ENCODE data around the gene TMEM119. TPM values are rescaled to one million over a fixed set of nuclear protein-coding genes. Genes with fewer than 3 reads are reported as not detected.
"Not testable (repeated sequence)": the region's sequence is repeated elsewhere in the genome, so short reads cannot be mapped to it uniquely, and the experiment has no call there.

TMEM119 gene
- total RNA-seq, 2 donors from 2014 or later, result 3.0 to 4.3 TPM

DNA sequence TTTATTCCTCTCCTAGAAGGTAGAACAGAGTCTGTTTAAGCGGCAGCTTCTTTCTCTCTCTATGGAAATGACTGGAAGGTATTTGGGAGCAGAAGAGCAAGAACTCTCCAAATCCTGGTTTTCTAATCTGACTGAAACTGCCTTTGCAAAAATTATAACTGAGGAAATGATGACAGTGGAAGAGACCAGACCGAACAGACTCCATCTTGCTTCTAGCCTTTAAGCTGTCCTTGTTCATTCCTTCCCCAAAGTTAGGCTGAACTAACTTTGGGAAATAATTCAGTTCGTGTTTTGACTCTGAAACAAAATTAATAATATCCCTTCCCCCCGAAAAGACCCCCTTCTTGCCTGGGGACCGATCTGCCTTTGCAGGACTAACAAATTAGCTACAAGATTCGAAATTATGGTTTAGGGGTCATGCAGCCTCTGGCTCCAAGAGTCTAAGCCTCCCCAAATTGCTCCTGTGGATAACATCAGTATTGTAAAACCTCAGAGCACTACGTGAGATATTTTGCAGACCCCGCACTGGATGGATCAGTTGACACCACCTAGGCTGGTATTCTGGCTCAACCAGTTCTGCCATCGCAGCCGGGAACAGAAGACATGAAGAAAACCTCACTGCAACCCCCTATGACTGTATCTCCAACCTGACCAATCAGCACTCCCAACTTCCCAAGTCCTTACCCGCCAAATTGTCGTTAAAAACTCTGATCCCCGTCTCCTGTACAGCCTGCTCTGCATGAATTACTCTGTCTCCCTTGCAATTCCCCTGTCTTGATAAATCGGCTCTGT, 21.7 kb upstream of the TMEM119 start:
- intact Hi-C loops (cut with DNase I), result loop anchor here in 1 of 2 donors (5.0 kb wide), 1 partner anchor 52 kb away; no protein-coding TSS in a partner anchor
- ATAC-seq, result no peak
- DNase-seq, result no peak

DNA sequence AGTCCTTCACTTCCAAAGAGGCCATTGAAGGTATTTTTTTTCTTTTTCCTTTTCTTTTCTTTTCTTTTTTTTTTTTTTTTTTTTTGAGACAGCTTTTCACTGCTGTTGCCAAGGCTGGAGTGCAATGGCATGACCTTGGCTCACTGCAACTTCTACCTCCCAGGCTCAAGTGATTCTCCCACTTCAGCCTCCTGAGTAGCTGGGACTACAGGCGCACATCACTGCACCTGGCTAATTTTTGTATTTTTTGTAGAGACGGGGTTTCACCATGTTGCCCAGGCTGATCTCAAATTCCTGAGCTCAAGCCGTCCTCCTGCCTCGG, 21.0 kb upstream of the TMEM119 start:
- not testable (repeated sequence) for ATAC-seq, DNase-seq

DNA sequence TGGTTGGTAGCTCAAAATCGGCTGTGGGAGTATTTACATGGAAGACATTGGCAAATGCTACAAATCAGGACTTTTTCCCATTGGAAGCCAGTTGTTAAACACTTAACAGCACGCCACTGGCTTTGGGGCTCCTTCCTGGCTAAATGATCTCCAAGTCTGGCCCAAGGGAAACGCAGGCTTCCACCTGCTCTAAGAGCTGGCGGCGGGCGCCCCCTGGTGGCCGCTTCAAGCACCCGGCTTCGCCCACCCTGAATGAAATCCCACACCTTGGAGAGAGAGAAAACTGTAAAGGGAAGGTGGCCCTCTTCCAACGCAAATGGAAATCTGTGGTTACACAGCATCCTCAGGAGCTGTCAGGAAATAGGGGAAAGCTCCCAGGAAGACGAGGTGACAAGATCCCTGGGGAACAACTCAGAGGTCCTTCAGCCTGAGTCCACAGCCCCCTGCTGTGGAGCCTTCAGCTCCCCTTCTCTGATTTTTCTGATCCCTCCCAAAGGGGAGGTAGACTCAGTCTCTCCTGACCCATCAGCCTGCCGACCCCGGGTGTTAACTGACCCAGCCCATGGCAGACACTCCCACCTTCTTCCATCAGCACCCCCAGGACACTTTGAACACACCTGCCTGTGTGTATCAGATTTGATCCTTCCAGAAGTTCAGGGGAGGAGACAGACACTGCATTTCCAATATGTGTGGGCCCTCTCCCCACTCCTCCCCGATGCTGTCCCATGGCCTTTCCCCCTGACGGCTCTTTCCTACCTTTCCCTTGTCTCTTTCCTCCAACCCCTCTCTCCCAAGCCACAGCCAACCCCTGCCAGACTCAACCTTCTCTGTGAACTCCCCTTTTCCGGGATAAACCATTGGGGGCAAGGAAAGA, 20.4 kb upstream of the TMEM119 start:
- DNase-seq, result peak; percentile 84
- intact Hi-C loops (cut with DNase I), result loop anchor here (1.0 to 5.0 kb wide), 2 partner anchors 51 to 55 kb away; no protein-coding TSS in a partner anchor
- ATAC-seq, result peak; percentile 85 to 90

More for the DNA sequence above, 21.0 kb upstream of the TMEM119 start:
- intact Hi-C loops (cut with DNase I), result loop anchor here (1.0 to 5.0 kb wide), 2 partner anchors 52 to 56 kb away; no protein-coding TSS in a partner anchor

DNA sequence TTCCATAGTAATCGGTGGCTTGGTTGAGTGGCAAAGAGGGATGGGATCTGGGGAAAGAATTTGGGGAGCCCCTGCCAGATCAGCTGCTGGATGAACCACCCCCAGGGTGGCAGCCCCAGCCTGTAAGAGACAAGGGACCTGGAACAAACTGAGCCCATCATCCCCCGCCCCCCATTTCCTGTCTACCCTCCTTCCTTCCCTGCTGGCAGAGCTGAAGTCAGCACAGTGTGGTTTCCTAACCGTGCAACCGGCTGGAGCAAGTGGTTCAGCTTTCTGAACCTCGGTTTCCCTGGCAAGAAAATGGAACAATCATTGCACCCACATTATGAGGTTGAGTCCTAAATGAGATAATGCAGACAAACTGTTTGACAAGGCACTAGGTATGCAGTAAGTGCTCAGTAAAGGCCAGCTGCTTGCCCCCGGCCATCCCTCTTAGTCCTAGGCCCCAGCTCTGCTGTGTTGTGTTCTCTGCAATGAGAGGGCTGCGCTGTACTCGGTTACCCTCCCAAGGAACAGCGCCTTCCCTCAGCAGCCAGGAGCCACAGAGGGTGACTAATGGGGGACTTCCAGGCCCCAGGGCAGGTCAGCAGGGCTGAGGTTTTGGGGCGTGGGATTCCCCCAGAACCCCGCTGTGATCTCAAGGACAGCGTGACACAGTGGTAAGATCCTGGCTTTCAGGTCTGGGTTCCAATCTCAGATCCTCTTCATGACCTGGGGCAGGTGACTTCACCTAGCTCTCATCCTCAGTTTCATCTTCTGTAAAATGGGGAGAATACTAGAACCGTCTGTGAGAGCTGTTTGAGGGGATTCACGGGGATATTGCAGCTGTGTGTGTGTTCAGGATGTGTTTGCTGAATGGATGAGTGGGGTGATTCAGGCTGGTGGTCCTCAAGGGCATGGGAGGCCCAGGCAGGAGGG, 19.3 kb upstream of the TMEM119 start:
- DNase-seq (peak; percentile 46), ATAC-seq (peak in 1 of 2 donors; percentile 35)
- intact Hi-C loops (cut with DNase I), result loop anchor here in 1 of 2 donors (5.0 kb wide), 1 partner anchor 50 kb away; no protein-coding TSS in a partner anchor

DNA sequence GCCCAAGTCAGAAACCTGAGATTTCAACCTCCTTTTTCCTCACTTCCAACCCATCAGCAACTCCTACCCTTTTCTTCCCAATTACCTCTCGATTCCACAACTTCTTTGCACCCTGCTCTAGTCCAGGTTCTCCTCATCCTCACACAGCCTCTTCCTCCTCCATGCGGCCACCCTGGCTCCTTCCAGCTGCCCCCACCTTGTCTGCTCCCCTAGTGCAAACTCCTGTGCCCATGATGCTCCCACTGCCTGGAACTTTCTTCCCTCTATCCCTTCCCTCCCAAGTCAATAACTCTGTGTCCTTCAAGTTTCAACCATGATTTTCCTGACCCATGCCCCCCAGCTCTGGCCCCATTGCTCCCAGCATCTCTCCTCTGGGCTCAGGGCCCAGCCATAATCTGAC, 18.5 kb upstream of the TMEM119 start:
- ATAC-seq (no peak), DNase-seq (no peak)
- intact Hi-C loops (cut with DNase I), result loop anchor here in 1 of 2 donors (5.0 kb wide), 1 partner anchor 49 kb away; no protein-coding TSS in a partner anchor

DNA sequence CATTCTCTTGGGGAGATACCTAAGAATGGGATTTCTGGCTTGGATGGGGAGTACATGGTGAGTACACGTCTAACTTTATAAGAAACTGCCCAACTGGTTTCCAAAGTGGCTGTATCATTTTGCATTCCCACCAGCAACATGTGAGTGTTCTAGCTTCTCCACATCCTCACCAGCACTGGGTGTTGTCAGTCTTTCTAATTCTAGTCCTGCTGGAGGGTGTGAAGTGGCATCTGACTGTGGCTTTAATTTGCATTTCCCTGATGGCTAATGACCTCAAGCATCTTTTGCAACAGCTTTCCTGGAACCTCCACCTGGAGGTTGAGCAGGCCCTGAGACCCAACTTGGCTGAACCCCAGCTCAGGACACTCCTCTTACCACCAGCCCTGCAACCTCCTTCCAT, 18.0 kb upstream of the TMEM119 start:
- no peak for DNase-seq
- intact Hi-C loops (cut with DNase I), result loop anchor here in 1 of 2 donors (5.0 kb wide), 1 partner anchor 49 kb away; no protein-coding TSS in a partner anchor
- ATAC-seq, result no peak

DNA sequence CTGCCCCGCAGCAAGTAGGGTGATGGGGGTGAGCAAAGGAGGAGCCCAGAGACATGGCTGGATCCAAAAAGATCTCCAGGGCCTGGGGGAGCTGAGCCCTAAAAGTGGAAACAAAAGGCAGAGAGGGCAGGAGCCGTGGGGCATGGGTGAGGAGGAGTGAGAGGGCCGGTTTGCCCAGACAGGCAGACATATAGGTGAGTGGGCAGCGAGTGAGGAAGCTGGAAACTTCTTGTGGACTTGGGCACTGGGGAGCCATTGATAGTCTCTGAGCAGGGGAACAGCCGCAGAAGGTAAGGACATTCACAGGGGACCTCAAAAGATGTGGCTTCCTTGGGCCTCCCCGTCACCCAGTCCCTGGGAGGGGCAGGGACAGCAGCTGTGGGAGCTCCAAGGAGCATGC, 16.8 kb upstream of the TMEM119 start:
- no peak for ATAC-seq
- intact Hi-C loops (cut with DNase I), result loop anchor here in 1 of 2 donors (5.0 kb wide), 1 partner anchor 47 kb away; no protein-coding TSS in a partner anchor

DNA sequence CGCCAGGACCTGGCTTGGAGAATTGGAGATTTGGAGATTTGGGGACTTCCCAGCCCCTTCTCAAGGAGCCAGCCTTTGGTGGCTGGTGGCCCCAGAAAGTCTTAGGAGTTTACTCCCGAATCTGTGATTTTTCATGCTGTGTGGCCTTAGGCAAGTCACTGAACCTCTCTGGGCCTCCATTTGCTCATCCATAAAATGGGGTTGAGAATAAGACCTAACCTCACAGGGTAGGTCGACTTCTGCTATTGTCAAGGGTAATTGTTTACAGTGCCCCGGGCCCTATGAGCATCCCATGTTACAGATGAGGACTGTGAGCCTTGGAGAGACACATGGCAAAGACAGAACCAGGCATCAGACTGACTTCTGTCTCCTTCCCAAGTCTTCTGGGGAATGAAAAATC, 16.2 kb upstream of the TMEM119 start:
- DNase-seq (no peak), ATAC-seq (no peak)
- intact Hi-C loops (cut with DNase I), result no loop called here

More for the DNA sequence above, 16.8 kb upstream of the TMEM119 start:
- DNase-seq, result no peak

DNA sequence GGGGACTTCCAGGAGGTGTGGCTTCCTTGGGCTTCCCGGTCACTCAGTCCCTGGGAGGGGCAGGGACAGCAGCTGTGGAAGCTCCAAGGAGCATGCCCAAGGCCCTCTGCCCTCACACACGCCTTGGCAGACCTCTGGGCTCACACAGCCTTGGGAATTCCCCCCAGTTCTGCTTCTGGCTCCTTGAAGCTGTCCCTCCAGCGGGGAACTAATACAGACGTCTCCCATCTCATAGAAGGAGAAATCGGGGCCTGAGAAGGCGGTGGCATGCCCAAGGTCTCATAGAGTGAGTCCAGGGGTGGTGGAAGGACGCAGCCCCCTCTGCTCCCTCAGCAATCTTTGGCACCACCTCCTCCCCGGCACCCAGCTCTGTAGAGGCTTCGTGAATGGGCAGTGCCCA, 15.7 kb upstream of the TMEM119 start:
- intact Hi-C loops (cut with DNase I), result no loop called here
- DNase-seq, result no peak
- ATAC-seq, result no peak

DNA sequence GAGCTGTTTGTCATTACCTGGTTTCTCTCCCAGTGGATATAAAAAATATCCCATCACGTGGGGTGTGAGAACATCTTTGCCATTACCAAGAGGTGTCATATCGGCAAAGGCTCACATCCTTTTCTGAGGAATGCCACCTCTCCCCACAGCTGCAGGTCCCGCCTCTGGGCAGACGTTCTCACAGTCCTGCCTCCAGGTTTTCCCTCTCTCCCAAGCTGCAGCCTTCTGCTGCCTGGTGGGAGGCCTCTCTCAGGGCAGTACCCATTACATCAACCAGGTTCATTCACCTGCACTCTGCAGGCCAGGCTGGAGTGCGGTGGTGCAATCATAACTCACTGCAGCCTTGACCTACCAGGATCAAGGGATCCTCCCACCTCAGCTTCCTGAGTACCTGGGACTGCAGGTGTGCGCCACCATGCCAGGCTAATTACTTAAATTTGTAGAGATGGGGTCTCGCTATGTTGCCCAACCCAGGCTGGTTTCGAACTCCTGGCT, 15.0 kb upstream of the TMEM119 start:
- ATAC-seq (no peak), DNase-seq (no peak)
- intact Hi-C loops (cut with DNase I), result no loop called here

DNA sequence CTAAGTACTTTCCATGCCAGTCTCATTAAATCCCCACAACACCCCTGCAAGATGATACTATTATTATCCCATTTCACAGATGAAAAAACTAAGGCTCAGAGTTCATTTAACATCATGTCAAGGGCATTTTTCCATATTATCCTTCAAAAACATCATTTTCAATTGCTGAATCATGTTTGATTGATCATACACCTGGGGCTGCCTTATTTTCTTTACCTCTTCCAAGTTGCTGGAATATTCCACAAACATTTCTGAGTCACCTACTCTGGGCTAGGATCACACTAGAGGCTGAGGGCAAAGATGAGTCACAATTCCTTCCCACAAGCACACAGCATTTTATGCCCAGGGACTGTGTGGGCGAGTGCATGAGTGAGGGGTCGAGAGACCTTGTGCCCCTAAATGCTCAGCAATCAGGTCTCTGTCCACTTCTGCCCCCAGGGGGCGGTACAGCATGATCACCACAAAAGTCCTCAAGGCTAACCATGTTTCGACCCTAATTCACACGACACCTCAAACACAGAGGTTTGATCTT, 14.1 kb upstream of the TMEM119 start:
- no peak for DNase-seq
- intact Hi-C loops (cut with DNase I), result no loop called here

DNA sequence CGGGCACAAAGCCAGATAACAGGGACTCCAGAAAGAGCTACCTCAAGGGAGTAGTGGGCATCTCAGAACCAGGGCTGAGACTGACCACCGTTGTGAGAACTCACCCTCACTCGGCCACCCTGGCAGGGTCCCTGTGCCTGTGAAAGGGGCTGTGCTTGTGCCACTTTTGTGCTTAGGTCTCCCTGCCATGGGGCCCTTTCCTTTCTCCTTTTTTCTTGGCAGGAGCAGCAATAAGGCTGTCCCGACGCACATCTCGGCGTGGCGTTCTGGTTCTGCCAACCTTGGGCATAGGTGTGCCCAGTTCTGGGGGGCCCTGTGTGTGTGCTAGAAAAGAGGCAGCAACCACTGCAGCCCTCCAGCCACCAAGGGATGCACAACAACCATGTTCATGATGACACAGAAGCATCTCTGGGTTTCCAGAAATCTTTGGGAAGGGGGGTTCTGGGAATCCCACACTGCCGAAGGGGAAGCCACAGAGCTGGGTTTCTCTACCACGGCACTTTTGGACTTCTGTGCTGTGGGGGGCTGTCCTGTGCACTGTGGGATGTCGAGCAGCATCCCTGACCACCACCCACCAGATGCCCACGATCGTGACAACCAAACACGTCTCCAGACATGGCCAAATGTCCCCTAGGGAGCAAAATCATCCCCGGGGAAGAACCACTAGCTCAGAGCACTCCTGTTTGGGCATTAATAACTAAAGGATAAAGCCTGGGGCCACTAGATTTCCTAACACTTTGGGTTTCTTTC, 13.1 kb upstream of the TMEM119 start:
- intact Hi-C loops (cut with DNase I), result no loop called here
- ATAC-seq (no peak), DNase-seq (no peak)

More for the DNA sequence above, 14.1 kb upstream of the TMEM119 start:
- ATAC-seq, result peak in 1 of 2 donors; percentile 21

DNA sequence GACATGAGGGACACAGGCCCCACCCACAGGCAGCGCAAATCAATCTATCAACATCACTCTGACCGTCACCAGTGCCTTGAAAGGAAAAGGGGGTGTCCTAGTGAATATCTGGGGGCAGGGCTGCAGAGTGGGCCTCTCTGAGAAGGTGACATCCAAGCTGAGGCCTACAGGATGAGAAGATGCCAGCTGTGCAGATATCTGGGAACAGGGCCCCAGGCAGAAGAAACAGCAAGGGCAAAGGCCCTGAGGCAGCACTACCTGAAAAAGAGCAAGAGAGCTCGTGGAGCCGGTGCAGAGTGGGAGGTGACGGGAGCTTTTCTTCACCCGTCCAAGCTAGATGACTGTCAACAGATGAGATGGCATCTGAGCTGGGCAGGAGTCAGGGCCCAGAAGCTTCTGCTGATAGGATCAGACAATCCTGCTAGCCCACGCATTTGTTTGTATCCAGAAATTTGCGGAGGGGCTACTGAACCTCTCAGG, 12.5 kb upstream of the TMEM119 start:
- ATAC-seq (no peak), DNase-seq (no peak)
- intact Hi-C loops (cut with DNase I), result no loop called here

DNA sequence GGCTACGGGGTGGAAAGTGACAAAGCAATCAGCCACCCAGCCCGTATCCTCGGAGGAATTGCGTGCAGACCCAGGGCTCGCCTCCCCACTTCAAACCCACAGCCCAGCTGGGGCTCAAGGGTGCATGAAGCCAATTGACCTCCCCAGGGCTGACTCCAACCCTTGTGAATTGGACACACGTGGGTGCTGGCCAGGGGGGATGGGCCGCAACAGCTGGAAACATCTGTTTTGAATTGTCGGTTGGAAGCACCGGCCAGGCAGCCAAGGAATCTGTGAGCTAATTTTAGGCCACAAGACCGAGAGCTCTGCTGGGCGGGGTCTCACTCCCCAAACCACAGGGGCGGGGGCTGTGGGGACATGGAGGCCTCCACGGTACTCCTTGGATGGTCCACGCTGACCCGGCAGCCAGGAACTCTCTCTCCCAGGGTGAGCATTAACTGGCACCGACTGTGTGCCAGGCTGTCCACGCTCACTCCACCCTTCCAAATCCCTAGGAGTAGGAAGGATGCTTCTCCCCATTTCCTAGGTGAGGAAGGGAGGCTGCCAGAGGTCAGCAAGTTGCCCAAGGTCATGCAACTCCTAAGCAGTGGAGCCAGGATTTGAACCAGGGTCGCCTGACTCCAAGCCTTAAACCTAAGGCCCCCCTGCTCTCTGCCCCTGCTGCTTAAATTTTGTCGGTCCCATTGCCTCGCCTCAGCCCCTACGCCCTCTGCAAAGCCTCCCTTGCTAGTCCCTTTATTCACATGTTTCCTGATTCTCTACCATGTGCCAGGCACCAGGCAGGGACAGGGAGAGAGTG, 11.9 kb upstream of the TMEM119 start:
- ATAC-seq (peak; percentile 78 to 83), DNase-seq (peak; percentile 68)
- intact Hi-C loops (cut with DNase I), result no loop called here

DNA sequence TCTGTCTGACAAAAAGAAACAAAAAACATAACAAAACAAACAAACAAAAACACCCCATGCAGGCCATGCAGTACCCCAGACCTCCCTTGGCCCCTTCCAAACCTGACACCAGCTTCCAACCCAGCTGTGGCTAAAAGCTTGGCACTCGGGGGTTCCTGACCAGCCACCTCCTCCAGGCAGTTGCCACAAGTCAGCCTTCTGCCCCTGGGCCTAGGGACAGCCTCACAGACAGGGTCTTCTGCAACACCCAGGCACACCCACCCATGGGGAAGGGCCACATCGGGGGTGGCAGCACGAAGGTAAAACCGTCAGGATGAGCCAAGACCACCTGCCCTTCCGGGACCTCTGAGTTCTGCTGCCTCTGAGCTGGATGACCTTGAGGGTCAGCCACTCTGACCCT, 10.7 kb upstream of the TMEM119 start:
- ATAC-seq (no peak), DNase-seq (no peak)
- intact Hi-C loops (cut with DNase I), result no loop called here

DNA sequence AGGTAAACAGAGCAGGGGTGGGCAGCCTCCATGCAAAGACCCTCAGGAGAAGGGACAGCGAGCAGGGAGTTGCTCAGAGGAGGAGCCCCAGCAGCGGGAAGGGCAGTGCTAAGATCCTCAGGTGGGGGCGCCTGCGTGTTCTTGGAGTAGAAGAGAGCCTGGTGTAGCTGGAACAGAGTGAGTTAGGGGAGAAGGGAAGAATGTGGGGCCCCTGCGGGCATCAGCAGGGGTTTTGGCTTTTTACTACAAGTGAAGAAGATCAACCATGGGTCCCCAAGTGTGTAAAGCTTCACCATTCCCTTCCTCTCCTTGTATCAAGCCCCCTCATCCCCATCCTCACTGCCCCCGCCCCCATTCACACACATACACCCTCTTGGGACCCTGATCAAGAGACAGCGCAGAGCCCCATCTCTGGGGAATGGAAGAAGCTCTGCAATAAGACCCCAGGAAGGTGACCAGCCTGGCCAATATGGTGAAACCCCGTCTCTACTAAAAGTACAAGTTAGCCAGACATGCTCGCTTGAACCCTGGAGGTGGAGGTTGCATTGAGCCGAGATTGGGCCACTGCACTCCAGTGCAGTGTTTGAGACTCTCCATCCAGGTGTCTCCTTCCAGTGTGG, 10.2 kb upstream of the TMEM119 start:
- ATAC-seq, result no peak

More for the DNA sequence above, 10.2 kb upstream of the TMEM119 start:
- intact Hi-C loops (cut with DNase I), result no loop called here
- no peak for DNase-seq

All from left cardiac atrium (tissue), 4 donors.